ENCODE measurements around the gene TMEM258.

The TMEM258 gene

GRCh38 chr11:61757213-61757862 lies 35.1 kb downstream of the TMEM258 start:
- DNase-seq (ENCODE audit: low spot score): peak; percentile 77

- no peak for DNase-seq (ENCODE audit: low spot score)
These were observed 35.8 kb downstream of the TMEM258 start for GRCh38 chr11:61756452-61757212.

- DNase-seq (ENCODE audit: low spot score): no peak
These were observed 36.3 kb downstream of the TMEM258 start for GRCh38 chr11:61756147-61756451.

- no peak for DNase-seq (ENCODE audit: low spot score)
These were observed 37.6 kb downstream of the TMEM258 start for GRCh38 chr11:61754534-61755482.

GRCh38 chr11:61753672-61754071 lies 38.7 kb downstream of the TMEM258 start:
- DNase-seq (ENCODE audit: low spot score): no peak

- DNase-seq (ENCODE audit: low spot score): no peak
These were observed 39.4 kb downstream of the TMEM258 start for GRCh38 chr11:61752925-61753521.

GRCh38 chr11:61752117-61752924 lies 40.1 kb downstream of the TMEM258 start, which contains the start of gene MYRF:
Gene MYRF, plus strand, starts transcription at chr11:61752636. Its CDS starts 109 bp downstream, at chr11:61752745.
- peak; percentile 70 for DNase-seq (ENCODE audit: low spot score)

GRCh38 chr11:61751384-61751783 lies 41.0 kb downstream of the TMEM258 start:
- no peak for DNase-seq (ENCODE audit: low spot score)

GRCh38 chr11:61750631-61751273 lies 41.6 kb downstream of the TMEM258 start:
- DNase-seq (ENCODE audit: low spot score): no peak

GRCh38 chr11:61749591-61750217 lies 42.7 kb downstream of the TMEM258 start:
- DNase-seq (ENCODE audit: low spot score): peak; percentile 97

- DNase-seq (ENCODE audit: low spot score): no peak
These were observed 44.5 kb downstream of the TMEM258 start for GRCh38 chr11:61747967-61748285.

- DNase-seq (ENCODE audit: low spot score): peak; percentile 82
These were observed 45.0 kb downstream of the TMEM258 start for GRCh38 chr11:61747192-61747966.

GRCh38 chr11:61746442-61747191 lies 45.8 kb downstream of the TMEM258 start:
- no peak for DNase-seq (ENCODE audit: low spot score)

GRCh38 chr11:61745781-61746441 lies 46.5 kb downstream of the TMEM258 start:
- no peak for DNase-seq (ENCODE audit: low spot score)

GRCh38 chr11:61744609-61745156 lies 47.7 kb downstream of the TMEM258 start:
- no peak for DNase-seq (ENCODE audit: low spot score)

GRCh38 chr11:61744181-61744580 lies 48.2 kb downstream of the TMEM258 start:
- DNase-seq (ENCODE audit: low spot score): no peak

GRCh38 chr11:61743486-61744095 lies 48.8 kb downstream of the TMEM258 start:
- DNase-seq (ENCODE audit: low spot score): no peak

- DNase-seq (ENCODE audit: low spot score): no peak
These were observed 50.0 kb downstream of the TMEM258 start for GRCh38 chr11:61742391-61742790.

Data from putamen (tissue), 1 donor.